Measurements from ENCODE around the gene KIAA0930.
"Not testable (repeated sequence)": the region's sequence is repeated elsewhere in the genome, so short reads cannot be mapped to it uniquely, and the experiment has no call there.

DNA sequence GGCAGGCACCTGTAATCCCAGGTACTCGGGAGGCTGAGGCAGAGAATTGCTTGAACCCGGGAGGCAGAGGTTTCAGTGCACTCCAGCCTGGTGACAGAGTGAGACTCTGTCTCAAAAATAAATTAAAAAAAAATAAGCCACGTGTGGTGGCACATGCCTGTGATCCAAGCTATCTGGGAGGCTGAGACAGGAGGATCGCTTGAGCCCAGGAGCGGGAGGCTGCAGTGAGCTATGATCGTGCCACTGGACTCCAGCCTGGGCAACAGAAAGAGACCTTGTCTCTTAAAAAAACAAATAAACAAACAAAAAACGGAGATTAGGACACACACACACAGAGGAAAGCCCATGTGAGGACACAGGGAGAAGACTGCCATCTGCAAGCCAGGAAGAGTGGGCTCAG, 37.0 kb upstream of the KIAA0930 start:
- TF ChIP-seq, protein P1, sequence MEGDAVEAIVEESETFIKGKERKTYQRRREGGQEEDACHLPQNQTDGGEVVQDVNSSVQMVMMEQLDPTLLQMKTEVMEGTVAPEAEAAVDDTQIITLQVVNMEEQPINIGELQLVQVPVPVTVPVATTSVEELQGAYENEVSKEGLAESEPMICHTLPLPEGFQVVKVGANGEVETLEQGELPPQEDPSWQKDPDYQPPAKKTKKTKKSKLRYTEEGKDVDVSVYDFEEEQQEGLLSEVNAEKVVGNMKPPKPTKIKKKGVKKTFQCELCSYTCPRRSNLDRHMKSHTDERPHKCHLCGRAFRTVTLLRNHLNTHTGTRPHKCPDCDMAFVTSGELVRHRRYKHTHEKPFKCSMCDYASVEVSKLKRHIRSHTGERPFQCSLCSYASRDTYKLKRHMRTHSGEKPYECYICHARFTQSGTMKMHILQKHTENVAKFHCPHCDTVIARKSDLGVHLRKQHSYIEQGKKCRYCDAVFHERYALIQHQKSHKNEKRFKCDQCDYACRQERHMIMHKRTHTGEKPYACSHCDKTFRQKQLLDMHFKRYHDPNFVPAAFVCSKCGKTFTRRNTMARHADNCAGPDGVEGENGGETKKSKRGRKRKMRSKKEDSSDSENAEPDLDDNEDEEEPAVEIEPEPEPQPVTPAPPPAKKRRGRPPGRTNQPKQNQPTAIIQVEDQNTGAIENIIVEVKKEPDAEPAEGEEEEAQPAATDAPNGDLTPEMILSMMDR (IDR thresholded peaks at IDR 0.05; ENCODE audit: insufficient read depth, low read length, poor library complexity, severe bottlenecking): not testable (repeated sequence)
- not testable (repeated sequence) for TF ChIP-seq EZH2phosphoT487 (conservative IDR thresholded peaks at IDR 0.05; ENCODE audit: low read length)
